OCI-LY1 (cell line): ENCODE results near the gene RHOG.

ENCODE experiments used
- H2AFZ ChIP-seq: fragments of 200-600 bp; sonication (generic), shearing (Covaris generic); 2 replicates; pipeline ENCODE4 v1.6.0; 2014; ENCODE audit warnings: antibody characterized with exemption, mild to moderate bottlenecking, low read length
- H3F3A ChIP-seq: fragments of 200-600 bp; sonication (generic), shearing (Covaris generic); 2 replicates; pipeline ENCODE4 v1.6.0; 2014; ENCODE audit warnings: mild to moderate bottlenecking, antibody characterized with exemption, low read length, moderate library complexity; ENCODE audit not compliant: insufficient read depth
- H3K27ac ChIP-seq: fragments of 200-600 bp; sonication (generic); 2 replicates; pipeline ENCODE4 v1.5.1; 2014; ENCODE audit warnings: low read length, mixed run types, mild to moderate bottlenecking, low read depth; ENCODE audit not compliant: poor library complexity, severe bottlenecking
- H3K27me3 ChIP-seq: fragments of 200-600 bp; sonication (generic); 2 replicates; pipeline ENCODE4 v1.6.0; 2014; ENCODE audit warnings: antibody characterized with exemption, mild to moderate bottlenecking, low read length, moderate library complexity; ENCODE audit not compliant: insufficient read depth
- H3K36me3 ChIP-seq: fragments of 200-600 bp; sonication (generic); 2 replicates; pipeline ENCODE4 v1.6.1; 2014; ENCODE audit warnings: mild to moderate bottlenecking, antibody characterized with exemption, low read length, moderate library complexity, mixed read lengths; ENCODE audit not compliant: insufficient read depth
- H3K4me1 ChIP-seq: fragments of 200-600 bp; sonication (generic); 2 replicates; pipeline ENCODE4 v1.5.1; 2014; ENCODE audit warnings: mild to moderate bottlenecking, low read length, moderate library complexity; ENCODE audit not compliant: insufficient read depth, severe bottlenecking
- H3K4me2 ChIP-seq: fragments of 200-600 bp; sonication (generic), shearing (Covaris generic); 2 replicates; pipeline ENCODE4 v1.6.1; 2014; ENCODE audit warnings: low read length
- H3K4me3 ChIP-seq: fragments of 200-600 bp; sonication (generic); 2 replicates; pipeline ENCODE4 v1.5.1; 2014; ENCODE audit warnings: low read length, low read depth, mild to moderate bottlenecking, mixed read lengths; ENCODE audit not compliant: poor library complexity, severe bottlenecking
- H3K79me2 ChIP-seq: fragments of 200-600 bp; shearing (Covaris generic); 2 replicates; pipeline ENCODE4 v1.6.1; 2016; ENCODE audit warnings: mixed run types, low read length, mixed read lengths; ENCODE audit not compliant: insufficient read depth
- H3K9ac ChIP-seq: fragments of 200-600 bp; sonication (generic), shearing (Covaris generic); 2 replicates; pipeline ENCODE4 v1.6.1; 2014; ENCODE audit warnings: mild to moderate bottlenecking, low read length, mixed read lengths
- H3K9me2 ChIP-seq: fragments of 200-600 bp; sonication (generic), shearing (Covaris generic); 2 replicates; pipeline ENCODE4 v1.6.1; 2014; ENCODE audit warnings: low read depth, mild to moderate bottlenecking, low read length, mixed read lengths
- H3K9me3 ChIP-seq: fragments of 200-600 bp; shearing (Covaris generic); 2 replicates; pipeline ENCODE4 v1.6.1; 2014; ENCODE audit warnings: low read length, mixed read lengths
- H4K20me1 ChIP-seq: fragments of 200-600 bp; sonication (generic), shearing (Covaris generic); 2 replicates; pipeline ENCODE4 v1.6.0; 2016; ENCODE audit warnings: mild to moderate bottlenecking, low read length; ENCODE audit not compliant: insufficient read depth
- EZH2 ChIP-seq: fragments of 200-600 bp; sonication (generic), shearing (Covaris generic); IDR thresholded peaks from 2 replicates; pipeline ENCODE4 v1.8.0; 2017; ENCODE audit warnings: borderline replicate concordance, mixed run types, mild to moderate bottlenecking, antibody characterized with exemption, low read length, moderate library complexity, mixed read lengths
- TF ChIP-seq, protein P1 (sequence below): fragments of 200-600 bp; sonication (generic), shearing (Covaris generic); IDR thresholded peaks from 2 replicates; pipeline ENCODE4 v1.5.1; 2017; ENCODE audit warnings: mild to moderate bottlenecking, antibody characterized with exemption, low read length, moderate library complexity, mixed read lengths

Gene RHOG

GRCh38 chr11:3799873-3800272, 40.9 kb downstream of the RHOG start:
- peaks cover 23% of the 10 kb centered on the region for H3K79me2 ChIP-seq
- H3F3A ChIP-seq = no peaks in the 10 kb centered on the region
- 0 out of 2 replicates have a peak, but pooled peaks cover 3% of the 10 kb centered on the region for H4K20me1 ChIP-seq
- TF ChIP-seq, protein P1, sequence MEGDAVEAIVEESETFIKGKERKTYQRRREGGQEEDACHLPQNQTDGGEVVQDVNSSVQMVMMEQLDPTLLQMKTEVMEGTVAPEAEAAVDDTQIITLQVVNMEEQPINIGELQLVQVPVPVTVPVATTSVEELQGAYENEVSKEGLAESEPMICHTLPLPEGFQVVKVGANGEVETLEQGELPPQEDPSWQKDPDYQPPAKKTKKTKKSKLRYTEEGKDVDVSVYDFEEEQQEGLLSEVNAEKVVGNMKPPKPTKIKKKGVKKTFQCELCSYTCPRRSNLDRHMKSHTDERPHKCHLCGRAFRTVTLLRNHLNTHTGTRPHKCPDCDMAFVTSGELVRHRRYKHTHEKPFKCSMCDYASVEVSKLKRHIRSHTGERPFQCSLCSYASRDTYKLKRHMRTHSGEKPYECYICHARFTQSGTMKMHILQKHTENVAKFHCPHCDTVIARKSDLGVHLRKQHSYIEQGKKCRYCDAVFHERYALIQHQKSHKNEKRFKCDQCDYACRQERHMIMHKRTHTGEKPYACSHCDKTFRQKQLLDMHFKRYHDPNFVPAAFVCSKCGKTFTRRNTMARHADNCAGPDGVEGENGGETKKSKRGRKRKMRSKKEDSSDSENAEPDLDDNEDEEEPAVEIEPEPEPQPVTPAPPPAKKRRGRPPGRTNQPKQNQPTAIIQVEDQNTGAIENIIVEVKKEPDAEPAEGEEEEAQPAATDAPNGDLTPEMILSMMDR = no peak
- no peak for TF ChIP-seq EZH2
- no peak overlapping the region for H2AFZ ChIP-seq
- H3K27me3 ChIP-seq = no peaks in the 10 kb centered on the region
- no peak overlapping the region for H3K27ac ChIP-seq
- H3K9me3 ChIP-seq = no peaks in the 10 kb centered on the region
- no peak overlapping the region for H3K4me3 ChIP-seq
- H3K4me2 ChIP-seq = no peak overlapping the region
- peaks cover 13% of the 10 kb centered on the region for H3K36me3 ChIP-seq
- no peak overlapping the region for H3K9ac ChIP-seq
- no peaks in the 10 kb centered on the region for H3K9me2 ChIP-seq
- H3K4me1 ChIP-seq = peaks cover 28% of the 10 kb centered on the region

DNA sequence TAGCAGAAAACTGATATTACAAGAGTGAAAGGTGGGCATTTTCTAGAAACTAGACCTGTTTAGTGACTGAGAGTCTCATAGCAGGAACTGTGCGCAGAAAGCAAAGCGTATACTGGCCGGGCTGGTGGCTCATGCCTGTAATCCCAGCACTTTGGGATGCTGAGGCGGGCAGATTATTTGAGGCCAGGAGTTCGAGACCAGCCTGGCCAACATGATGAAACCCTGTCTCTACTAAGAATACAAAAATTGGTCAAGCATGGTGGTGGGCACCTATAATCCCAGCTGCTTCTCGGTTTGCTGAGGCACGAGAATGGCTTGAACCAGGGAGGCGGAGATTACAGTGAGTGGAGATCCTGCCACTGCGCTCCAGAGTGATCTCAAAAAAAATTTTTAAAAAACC, 41.6 kb downstream of the RHOG start:
- no peak overlapping the region for H2AFZ ChIP-seq
- no peaks in the 10 kb centered on the region for H3K9me2 ChIP-seq
- H3K27ac ChIP-seq = peak overlapping the region; percentile 25
- peak overlapping the region; percentile 89; the same call in 1 of the 2 replicates for H3K4me2 ChIP-seq
- peaks cover 30% of the 10 kb centered on the region for H3K79me2 ChIP-seq
- no peaks in the 10 kb centered on the region for H3F3A ChIP-seq
- H3K4me3 ChIP-seq = no peak overlapping the region
- peaks cover 28% of the 10 kb centered on the region for H3K4me1 ChIP-seq
- TF ChIP-seq, protein P1 = no peak
- TF ChIP-seq EZH2 = no peak
- 0 out of 2 replicates have a peak, but pooled peaks cover 3% of the 10 kb centered on the region for H4K20me1 ChIP-seq
- peaks cover 20% of the 10 kb centered on the region for H3K36me3 ChIP-seq
- H3K27me3 ChIP-seq = no peaks in the 10 kb centered on the region
- no peak overlapping the region for H3K9ac ChIP-seq
- H3K9me3 ChIP-seq = no peaks in the 10 kb centered on the region

DNA sequence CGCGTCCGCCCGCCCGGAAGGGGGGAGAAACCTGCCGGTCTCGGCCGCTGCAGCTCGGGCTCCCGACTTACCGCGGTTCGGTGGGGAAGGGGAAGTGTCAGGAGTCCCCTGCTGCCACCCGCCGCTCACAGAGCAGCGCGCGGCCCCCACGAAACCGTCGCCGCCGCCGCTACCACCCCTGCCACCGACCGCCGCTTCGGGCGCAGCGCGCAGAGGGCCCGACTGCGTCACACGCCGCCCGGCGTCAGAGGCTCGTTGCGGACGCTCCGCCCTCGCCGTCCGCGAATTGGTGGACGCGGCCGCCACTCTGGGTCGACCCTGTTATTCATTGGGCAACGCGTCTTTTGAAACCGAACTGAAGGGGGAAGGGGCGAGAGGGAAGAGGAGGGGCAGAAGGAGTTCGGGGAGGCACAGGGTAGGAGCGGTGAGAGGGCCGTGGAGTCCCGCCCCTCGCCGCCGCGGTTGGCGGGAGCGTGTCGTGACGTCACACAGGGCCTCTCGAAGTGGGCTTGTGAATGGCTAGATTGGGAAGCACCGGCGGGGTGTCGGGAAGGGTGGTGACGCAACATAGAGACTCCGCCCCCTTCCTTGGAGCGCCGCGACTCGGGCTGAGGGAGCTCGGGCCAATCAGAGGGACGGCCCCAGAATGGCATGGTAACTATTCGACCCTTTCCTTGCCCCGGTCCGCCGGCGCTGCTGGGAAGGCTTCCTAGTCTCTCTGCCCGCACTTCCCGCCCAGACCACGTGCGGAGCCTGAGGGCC, 43.2 kb downstream of the RHOG start, which contains the start of gene NUP98:
Gene NUP98, minus strand, starts transcription at position 226 of the 762 bp plus-strand sequence. CDS start 15,437 bp downstream, outside the sequence.
- peaks cover 43% of the 10 kb centered on the region for H3K79me2 ChIP-seq
- 0 out of 2 replicates have a peak, but pooled peaks cover 3% of the 10 kb centered on the region for H4K20me1 ChIP-seq

More for the DNA sequence above, 43.2 kb downstream of the RHOG start, which contains the start of gene NUP98:
- Histone ChIP-seq H2AFZ (peak within 1 kb of the TSS; percentile 76; the same call in 1 of the 2 replicates), H3K9me2 (no peaks in the 10 kb centered on the region), H3K27me3 (no peaks in the 10 kb centered on the region), H3K27ac (peak within 1 kb of the TSS; percentile 78), H3K36me3 (peaks cover 36% of the 10 kb centered on the region), H3K9me3 (no peaks in the 10 kb centered on the region), H3K4me2 (peak within 1 kb of the TSS; percentile 97), H3K4me1 (peaks cover 28% of the 10 kb centered on the region), H3K9ac (peak within 1 kb of the TSS; percentile 97), H3K4me3 (peak within 1 kb of the TSS; percentile 79), H3F3A (no peaks in the 10 kb centered on the region)
- TF ChIP-seq EZH2 = no peak
- TF ChIP-seq, protein P1 = no peak
